Kidney epithelial cell (primary cell): ENCODE measurements around the gene SCAF8. TPM values are rescaled to one million over a fixed set of nuclear protein-coding genes. Genes with fewer than 3 reads are reported as not detected.

Experiments
- DNase-seq: peaks from one replicate; pipeline ENCODE4 v3.0.0-alpha.2; 2010; ENCODE audit warnings: low read depth
- H3K27me3 ChIP-seq: 2 replicates; pipeline ENCODE4 v1.6.0; 2011; ENCODE audit warnings: low read length; ENCODE audit not compliant: control insufficient read depth, insufficient read depth
- H3K36me3 ChIP-seq: 2 replicates; pipeline ENCODE4 v1.5.1; 2011; ENCODE audit warnings: low read length; ENCODE audit not compliant: control insufficient read depth, insufficient read depth
- H3K4me3 ChIP-seq: 2 replicates; pipeline ENCODE4 v1.5.1; 2011; ENCODE audit warnings: low read depth, mild to moderate bottlenecking, control low read depth, low read length
- total RNA-seq: library from RNA; depleted of rRNA; stranded (reverse); fragments of >200 nt; gene quantifications from 2 replicates; pipeline ENCODE4 v1.2.3, GENCODE V29; 2015
- TF ChIP-seq, protein P1 (sequence below): IDR thresholded peaks from 2 replicates; pipeline ENCODE4 v1.5.1; 2011; ENCODE audit warnings: mild to moderate bottlenecking, moderate library complexity, low read length, control low read depth, inconsistent platforms; ENCODE audit not compliant: insufficient read depth, poor library complexity, severe bottlenecking

Gene SCAF8
- total RNA-seq, 1 donor from 2014 or later: 40.9 TPM

DNA sequence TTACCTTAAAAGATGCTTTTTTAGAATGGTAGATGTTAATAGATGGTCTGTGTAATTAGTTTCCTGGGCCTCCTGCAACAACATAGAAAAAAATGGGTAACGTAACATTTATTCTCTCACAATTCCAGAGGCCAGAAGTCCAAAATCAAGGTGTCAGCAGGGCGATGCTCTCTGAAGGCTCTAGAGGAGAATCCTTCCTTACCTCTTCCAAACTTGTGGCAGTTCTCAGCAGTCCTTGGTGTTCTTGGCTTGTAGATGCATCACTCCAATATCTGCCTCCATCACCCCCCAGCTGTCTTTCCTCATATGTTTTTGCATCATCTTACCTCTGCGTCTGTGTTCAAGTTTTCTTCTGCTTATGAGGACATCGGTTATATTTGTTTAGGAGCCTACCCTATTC lies 107.9 kb downstream of the SCAF8 start:
- H3K36me3 ChIP-seq: no peaks in the 10 kb centered on the region
- H3K4me3 ChIP-seq: no peak overlapping the region
- no peak for DNase-seq
- H3K27me3 ChIP-seq: no peaks in the 10 kb centered on the region
- TF ChIP-seq, protein P1, sequence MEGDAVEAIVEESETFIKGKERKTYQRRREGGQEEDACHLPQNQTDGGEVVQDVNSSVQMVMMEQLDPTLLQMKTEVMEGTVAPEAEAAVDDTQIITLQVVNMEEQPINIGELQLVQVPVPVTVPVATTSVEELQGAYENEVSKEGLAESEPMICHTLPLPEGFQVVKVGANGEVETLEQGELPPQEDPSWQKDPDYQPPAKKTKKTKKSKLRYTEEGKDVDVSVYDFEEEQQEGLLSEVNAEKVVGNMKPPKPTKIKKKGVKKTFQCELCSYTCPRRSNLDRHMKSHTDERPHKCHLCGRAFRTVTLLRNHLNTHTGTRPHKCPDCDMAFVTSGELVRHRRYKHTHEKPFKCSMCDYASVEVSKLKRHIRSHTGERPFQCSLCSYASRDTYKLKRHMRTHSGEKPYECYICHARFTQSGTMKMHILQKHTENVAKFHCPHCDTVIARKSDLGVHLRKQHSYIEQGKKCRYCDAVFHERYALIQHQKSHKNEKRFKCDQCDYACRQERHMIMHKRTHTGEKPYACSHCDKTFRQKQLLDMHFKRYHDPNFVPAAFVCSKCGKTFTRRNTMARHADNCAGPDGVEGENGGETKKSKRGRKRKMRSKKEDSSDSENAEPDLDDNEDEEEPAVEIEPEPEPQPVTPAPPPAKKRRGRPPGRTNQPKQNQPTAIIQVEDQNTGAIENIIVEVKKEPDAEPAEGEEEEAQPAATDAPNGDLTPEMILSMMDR: no peak

GRCh38 chr6:154842833-154843232 lies 109.6 kb downstream of the SCAF8 start:
- Histone ChIP-seq H3K36me3 (no peaks in the 10 kb centered on the region), H3K4me3 (no peak overlapping the region), H3K27me3 (no peaks in the 10 kb centered on the region)
- TF ChIP-seq, protein P1: no peak
- no peak for DNase-seq

GRCh38 chr6:154847318-154847717 lies 114.1 kb downstream of the SCAF8 start:
- Histone ChIP-seq H3K27me3 (no peaks in the 10 kb centered on the region), H3K4me3 (no peak overlapping the region), H3K36me3 (no peaks in the 10 kb centered on the region)
- no peak for DNase-seq
- TF ChIP-seq, protein P1: no peak

DNA sequence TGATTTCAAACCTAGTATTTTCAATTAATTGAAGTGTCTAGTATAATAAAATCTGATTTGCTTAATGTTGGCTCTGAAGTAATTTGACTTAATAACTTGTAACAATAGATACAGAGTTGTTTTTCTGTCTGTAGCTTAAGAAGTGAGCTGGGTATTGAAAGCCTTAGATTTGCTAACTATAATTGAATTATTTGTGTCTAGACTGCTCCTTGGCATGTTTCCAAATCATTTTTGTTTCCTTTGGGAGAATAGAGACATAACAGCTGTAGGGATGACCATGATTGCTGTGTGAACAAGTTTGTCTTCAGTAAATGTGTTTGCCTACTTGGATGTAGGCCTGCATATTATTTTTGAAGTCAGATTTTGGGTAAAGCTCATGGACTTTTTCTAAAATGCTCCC lies 115.4 kb downstream of the SCAF8 start:
- Histone ChIP-seq H3K4me3 (no peak overlapping the region), H3K27me3 (no peaks in the 10 kb centered on the region), H3K36me3 (peaks cover 1% of the 10 kb centered on the region)
- TF ChIP-seq, protein P1: no peak
- no peak for DNase-seq

DNA sequence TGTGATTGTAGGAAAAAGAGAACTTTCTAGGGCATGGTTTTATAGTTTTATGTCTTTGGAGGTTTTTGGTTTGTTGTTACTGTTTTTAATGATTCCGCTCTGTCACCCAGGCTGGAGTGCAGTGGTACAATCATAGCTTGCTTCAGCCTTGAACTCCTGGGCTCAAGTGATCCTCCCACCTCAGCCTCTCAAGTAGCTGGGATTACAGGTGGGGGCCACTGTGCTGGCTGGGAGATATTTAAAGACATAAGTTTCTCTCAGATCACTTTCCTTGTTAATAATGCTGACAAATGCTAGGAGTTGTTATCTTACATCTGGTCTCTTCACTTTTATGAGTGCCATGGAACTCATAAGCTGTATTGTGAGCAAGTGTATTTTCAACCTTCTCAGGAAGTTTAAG lies 116.3 kb downstream of the SCAF8 start:
- Histone ChIP-seq H3K27me3 (no peaks in the 10 kb centered on the region), H3K36me3 (peaks cover 1% of the 10 kb centered on the region), H3K4me3 (no peak overlapping the region)
- TF ChIP-seq, protein P1: no peak
- DNase-seq: no peak

GRCh38 chr6:154852687-154853086 lies 119.5 kb downstream of the SCAF8 start:
- no peaks in the 10 kb centered on the region for H3K27me3 ChIP-seq
- TF ChIP-seq, protein P1: no peak
- no peak overlapping the region for H3K4me3 ChIP-seq
- H3K36me3 ChIP-seq: peaks cover 1% of the 10 kb centered on the region
- no peak for DNase-seq
